Skeletal muscle satellite cell (primary cell): ENCODE data around the gene RSF1.
"Not testable (repeated sequence)": the region's sequence is repeated elsewhere in the genome, so short reads cannot be mapped to it uniquely, and the experiment has no call there.

ENCODE experiments used
- H3K27me3 ChIP-seq: 2 replicates; pipeline ENCODE4 v1.7.0; 2013; ENCODE audit warnings: low read length; ENCODE audit not compliant: control insufficient read depth, insufficient read depth
- H3K36me3 ChIP-seq: 2 replicates; pipeline ENCODE4 v1.7.0; 2013; ENCODE audit warnings: mild to moderate bottlenecking, control low read depth, low read length; ENCODE audit not compliant: insufficient read depth
- H3K4me1 ChIP-seq: 2 replicates; pipeline ENCODE4 v1.7.0; 2013; ENCODE audit warnings: low read length; ENCODE audit not compliant: control insufficient read depth, insufficient read depth
- H3K4me2 ChIP-seq: 2 replicates; pipeline ENCODE4 v1.7.0; 2013; ENCODE audit warnings: mild to moderate bottlenecking, low read length
- H3K4me3 ChIP-seq: 2 replicates; pipeline ENCODE4 v1.7.0; 2013; ENCODE audit warnings: low read length
- H3K9ac ChIP-seq: 2 replicates; pipeline ENCODE4 v1.7.0; 2013; ENCODE audit warnings: mild to moderate bottlenecking, low read depth, low read length, moderate library complexity
- H3K9me3 ChIP-seq: replicated peaks from 2 replicates; pipeline ENCODE4 v1.7.0; 2013; ENCODE audit warnings: mild to moderate bottlenecking, control low read depth, low read length

RSF1 gene

DNA sequence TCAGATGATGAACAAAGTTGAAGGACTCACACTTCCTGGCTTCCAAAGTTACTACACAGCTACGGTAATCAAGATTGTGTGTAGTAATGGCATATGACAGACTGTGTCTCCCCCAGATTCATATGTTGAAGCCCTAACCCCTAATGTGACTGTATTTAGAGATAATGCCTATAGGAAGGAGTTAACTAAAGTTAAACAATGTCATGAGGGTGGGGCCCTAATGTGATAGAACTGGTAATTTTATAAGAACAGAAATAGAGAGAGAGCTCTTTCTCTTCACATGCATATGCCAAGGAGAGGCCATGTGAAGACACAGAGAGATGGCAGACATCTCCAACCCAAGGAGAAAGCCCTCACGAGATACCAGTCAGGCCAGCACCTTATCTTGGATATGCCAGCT, 8.4 kb upstream of the RSF1 start:
- H3K4me3 ChIP-seq: no peak overlapping the region
- H3K4me1 ChIP-seq: peaks cover 1% of the 10 kb centered on the region
- no peaks in the 10 kb centered on the region for H3K36me3 ChIP-seq
- no peaks in the 10 kb centered on the region for H3K9me3 ChIP-seq
- H3K4me2 ChIP-seq: no peak overlapping the region
- H3K9ac ChIP-seq: no peak overlapping the region
- H3K27me3 ChIP-seq: no peaks in the 10 kb centered on the region

DNA sequence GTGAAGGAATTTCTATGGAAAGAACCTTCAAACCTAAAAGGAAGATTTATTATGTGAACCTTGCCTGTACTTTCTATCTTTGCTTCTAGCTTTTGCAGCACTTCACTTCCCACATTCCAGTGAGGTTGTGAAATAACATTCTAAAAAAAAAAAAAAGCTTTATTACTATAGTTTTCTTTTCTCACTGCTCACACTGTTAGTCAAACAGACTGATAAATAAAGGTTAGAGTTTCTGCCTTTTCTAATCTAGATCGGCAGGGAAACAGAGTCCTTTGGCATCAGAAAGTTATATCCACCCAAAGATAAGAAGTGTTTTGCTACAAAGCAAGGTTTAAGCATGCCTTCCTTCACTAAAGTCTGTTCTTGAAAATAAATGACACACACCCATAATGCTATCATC, 3.3 kb upstream of the RSF1 start:
- Histone ChIP-seq H3K9ac (peak overlapping the region; percentile 7), H3K9me3 (no peaks in the 10 kb centered on the region), H3K4me2 (peak overlapping the region; percentile 13), H3K4me3 (no peak overlapping the region), H3K4me1 (peaks cover 18% of the 10 kb centered on the region), H3K27me3 (no peaks in the 10 kb centered on the region), H3K36me3 (no peaks in the 10 kb centered on the region)

DNA sequence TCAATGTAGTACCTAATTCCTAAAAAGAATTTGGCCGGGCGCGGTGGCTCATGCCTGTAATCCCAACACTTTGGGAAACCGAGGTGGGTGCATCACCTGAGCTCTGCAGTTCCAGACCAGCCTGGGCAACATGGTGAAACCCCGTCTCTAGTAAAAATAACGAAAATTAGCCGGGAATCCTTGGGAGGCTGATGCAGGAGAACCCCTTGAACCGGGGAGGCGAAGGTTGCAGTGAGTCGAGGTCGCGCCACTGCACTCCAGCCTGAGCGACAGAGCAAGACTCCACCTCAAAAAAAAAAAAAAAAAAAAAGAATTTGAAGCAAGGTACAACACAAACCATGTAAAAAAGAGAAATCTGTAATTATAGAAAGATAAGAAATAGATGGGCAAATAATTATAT, 1.6 kb upstream of the RSF1 start:
- Histone ChIP-seq H3K4me3 (peak overlapping the region; percentile 88), H3K4me2 (peak overlapping the region; percentile 94), H3K4me1 (peaks cover 23% of the 10 kb centered on the region), H3K9ac (peak overlapping the region; percentile 86)
- H3K27me3 ChIP-seq, H3K36me3 ChIP-seq, H3K9me3 ChIP-seq: not testable (repeated sequence)

DNA sequence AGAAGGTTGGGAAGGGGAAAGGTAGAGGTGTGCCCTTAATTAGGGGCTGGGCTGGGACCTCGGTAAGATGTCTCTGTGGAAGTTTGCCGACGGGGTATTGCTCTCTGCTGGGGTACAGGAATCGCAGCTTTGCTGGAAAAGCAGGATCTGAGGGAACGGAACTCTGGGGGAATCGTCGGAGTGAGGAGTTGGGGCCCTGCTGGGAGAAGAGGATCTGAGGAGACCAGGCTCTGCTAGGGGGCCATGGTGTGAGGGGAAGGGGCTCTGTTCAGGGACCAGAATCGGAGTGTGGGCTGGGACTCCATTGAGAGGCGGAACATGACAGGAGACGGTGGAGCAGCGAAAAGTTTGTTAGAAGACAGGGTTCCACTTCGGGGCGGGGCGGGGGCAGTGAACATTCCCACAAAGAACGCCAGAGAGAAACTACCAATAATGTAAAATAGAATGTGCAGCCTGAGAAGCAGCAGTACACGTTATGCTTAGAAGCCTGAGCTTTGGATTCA, 878 bp upstream of the RSF1 start:
- peaks cover 23% of the 10 kb centered on the region for H3K4me1 ChIP-seq
- no peaks in the 10 kb centered on the region for H3K9me3 ChIP-seq
- no peaks in the 10 kb centered on the region for H3K36me3 ChIP-seq
- H3K4me2 ChIP-seq: peak overlapping the region; percentile 94
- peak overlapping the region; percentile 86 for H3K9ac ChIP-seq
- no peaks in the 10 kb centered on the region for H3K27me3 ChIP-seq
- peak overlapping the region; percentile 88 for H3K4me3 ChIP-seq

- no peaks in the 10 kb centered on the region for H3K9me3 ChIP-seq
- no peaks in the 10 kb centered on the region for H3K36me3 ChIP-seq
- H3K9ac ChIP-seq: peak overlapping the region; percentile 95
- H3K4me3 ChIP-seq: peak overlapping the region; percentile 88
- H3K4me2 ChIP-seq: peak overlapping the region; percentile 90
- H3K27me3 ChIP-seq: no peaks in the 10 kb centered on the region
- H3K4me1 ChIP-seq: peaks cover 23% of the 10 kb centered on the region
These were observed 479 bp downstream of the RSF1 start for GRCh38 chr11:77819921-77820564.

DNA sequence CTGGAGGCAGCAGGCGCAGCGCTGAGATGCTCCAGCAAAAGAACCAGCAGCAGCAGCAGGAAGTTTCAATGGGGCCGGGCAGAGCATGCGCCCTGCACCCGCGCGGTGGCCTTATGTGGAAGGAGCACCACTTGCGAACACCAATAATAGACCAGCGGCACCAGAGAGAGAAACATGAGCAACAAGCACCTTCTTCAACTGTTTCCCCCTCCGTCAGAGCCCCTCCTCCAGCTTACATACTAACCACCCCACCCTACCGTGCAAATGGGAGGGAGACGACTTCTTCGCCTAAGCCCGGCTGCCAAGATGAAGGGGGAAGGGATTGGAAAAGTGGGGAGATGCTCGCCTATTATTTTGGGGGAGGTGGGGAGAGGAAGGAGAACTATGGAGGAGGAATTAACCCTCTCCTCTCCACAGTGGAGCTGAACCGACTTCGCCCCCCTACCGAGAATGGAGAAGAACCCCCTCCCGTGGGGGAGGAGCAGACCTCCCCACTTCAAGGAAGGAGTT, 1.1 kb downstream of the RSF1 start:
- H3K9ac ChIP-seq: peak overlapping the region; percentile 95
- peaks cover 23% of the 10 kb centered on the region for H3K4me1 ChIP-seq
- H3K4me3 ChIP-seq: peak overlapping the region; percentile 88
- H3K9me3 ChIP-seq: no peaks in the 10 kb centered on the region
- no peaks in the 10 kb centered on the region for H3K36me3 ChIP-seq
- peak overlapping the region; percentile 90 for H3K4me2 ChIP-seq
- no peaks in the 10 kb centered on the region for H3K27me3 ChIP-seq

DNA sequence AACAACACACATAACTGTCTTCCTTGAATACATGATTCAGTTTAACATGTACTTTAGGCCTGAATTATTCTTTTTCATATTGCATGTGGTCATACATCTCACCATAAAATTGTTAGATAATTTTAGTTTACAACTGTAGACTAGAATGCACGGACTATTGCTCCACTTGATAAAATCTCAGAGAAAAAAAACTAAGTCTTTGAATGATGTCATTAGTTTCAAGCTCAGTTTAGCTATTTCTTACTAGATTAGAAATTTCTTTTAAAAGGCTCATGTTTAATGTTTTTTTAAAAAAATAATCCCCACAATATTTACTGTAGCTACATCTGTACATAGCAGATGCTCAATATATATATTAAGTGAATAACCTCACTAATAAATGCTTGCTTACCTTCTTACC, 5.1 kb downstream of the RSF1 start:
- H3K4me1 ChIP-seq: peaks cover 9% of the 10 kb centered on the region
- H3K36me3 ChIP-seq: peaks cover 8% of the 10 kb centered on the region
- no peak overlapping the region for H3K9ac ChIP-seq
- no peak overlapping the region for H3K4me2 ChIP-seq
- H3K9me3 ChIP-seq: no peaks in the 10 kb centered on the region
- H3K4me3 ChIP-seq: no peak overlapping the region
- no peaks in the 10 kb centered on the region for H3K27me3 ChIP-seq

GRCh38 chr11:77814848-77815247, 5.7 kb downstream of the RSF1 start:
- peaks cover 8% of the 10 kb centered on the region for H3K36me3 ChIP-seq
- no peaks in the 10 kb centered on the region for H3K27me3 ChIP-seq
- H3K9ac ChIP-seq: no peak overlapping the region
- H3K9me3 ChIP-seq: no peaks in the 10 kb centered on the region
- no peak overlapping the region for H3K4me3 ChIP-seq
- peaks cover 9% of the 10 kb centered on the region for H3K4me1 ChIP-seq
- no peak overlapping the region for H3K4me2 ChIP-seq

DNA sequence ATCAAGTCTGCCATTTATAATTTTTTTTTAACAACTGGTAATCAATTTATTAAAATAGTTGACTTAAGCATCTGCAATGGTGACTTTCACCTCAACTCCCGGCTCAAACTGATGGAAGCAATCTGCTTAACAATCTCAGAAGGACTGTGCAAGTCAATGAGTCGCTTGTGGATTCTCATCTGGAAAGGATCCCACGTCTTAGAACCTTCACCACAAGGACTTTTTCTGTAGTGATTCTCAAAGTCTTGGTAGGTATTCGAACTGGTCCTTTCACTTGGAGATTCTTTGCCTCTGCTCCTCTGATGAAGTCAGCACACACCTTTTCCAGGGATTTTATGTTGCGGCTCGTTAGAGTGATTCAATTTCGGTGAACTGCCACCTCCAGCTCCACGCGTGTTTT, 7.3 kb downstream of the RSF1 start:
- Histone ChIP-seq H3K4me2 (no peak overlapping the region), H3K9me3 (no peaks in the 10 kb centered on the region), H3K36me3 (peaks cover 8% of the 10 kb centered on the region), H3K9ac (no peak overlapping the region), H3K4me3 (no peak overlapping the region), H3K27me3 (no peaks in the 10 kb centered on the region), H3K4me1 (peaks cover 3% of the 10 kb centered on the region)

GRCh38 chr11:77806993-77807392, 13.5 kb downstream of the RSF1 start:
- Histone ChIP-seq H3K9me3 (no peaks in the 10 kb centered on the region), H3K36me3 (peaks cover 3% of the 10 kb centered on the region), H3K4me1 (no peaks in the 10 kb centered on the region), H3K27me3 (no peaks in the 10 kb centered on the region), H3K9ac (no peak overlapping the region), H3K4me3 (no peak overlapping the region), H3K4me2 (no peak overlapping the region)

GRCh38 chr11:77806415-77806814, 14.1 kb downstream of the RSF1 start:
- Histone ChIP-seq H3K27me3 (no peaks in the 10 kb centered on the region), H3K4me2 (no peak overlapping the region), H3K9ac (no peak overlapping the region), H3K9me3 (no peaks in the 10 kb centered on the region), H3K4me3 (no peak overlapping the region), H3K36me3 (peaks cover 3% of the 10 kb centered on the region), H3K4me1 (no peaks in the 10 kb centered on the region)

GRCh38 chr11:77801477-77801876, 19.0 kb downstream of the RSF1 start:
- Histone ChIP-seq H3K9ac (no peak overlapping the region), H3K4me2 (no peak overlapping the region), H3K9me3 (no peaks in the 10 kb centered on the region), H3K4me3 (no peak overlapping the region), H3K36me3 (peaks cover 3% of the 10 kb centered on the region), H3K27me3 (no peaks in the 10 kb centered on the region), H3K4me1 (no peaks in the 10 kb centered on the region)
